ENCODE measurements around the gene SDS. TPM values are rescaled to one million over a fixed set of nuclear protein-coding genes. Genes with fewer than 3 reads are reported as not detected.

SDS gene
- not detected for total RNA-seq

GRCh38 chr12:113403435-113404415 lies at the start of gene SDS:
SDS (minus strand) TSS chr12:113403887; CDS start chr12:113399708, 4,179 bp downstream.
- Mint-ChIP-seq H3K36me3 (ENCODE audit: low read depth) (no peaks in the 10 kb centered on the region), H3K9me3 (no peaks in the 10 kb centered on the region), H3K27me3 (ENCODE audit: low read depth) (peaks cover 6% of the 10 kb centered on the region), H3K4me1 (ENCODE audit: low read depth) (no peaks in the 10 kb centered on the region), H3K27ac (no peak within 1 kb of the TSS), H3K4me3 (no peak within 1 kb of the TSS)
- intact Hi-C loops (cut with micrococcal nuclease): no loop called here
- CTCF ChIA-PET: interaction anchor here (0.6 to 1.6 kb wide), 2 partner anchors 21 to 332 kb away, joined by 3 to 7 read pairs; no protein-coding TSS in a partner anchor
- DNase-seq: no peak

GRCh38 chr12:113453330-113453729 lies 49.6 kb upstream of the SDS start:
- H3K27me3 Mint-ChIP-seq (ENCODE audit: low read depth): peaks cover 14% of the 10 kb centered on the region
- CTCF ChIA-PET: interaction anchor here (1.1 kb wide), 1 partner anchor 9 kb away, joined by 7 read pairs; no protein-coding TSS in a partner anchor
- H3K4me1 Mint-ChIP-seq (ENCODE audit: low read depth): no peaks in the 10 kb centered on the region
- H3K9me3 Mint-ChIP-seq: no peaks in the 10 kb centered on the region
- H3K36me3 Mint-ChIP-seq (ENCODE audit: low read depth): no peaks in the 10 kb centered on the region
- H3K27ac Mint-ChIP-seq: no peak overlapping the region
- intact Hi-C loops (cut with micrococcal nuclease): no loop called here
- DNase-seq: no peak
- no peak overlapping the region for H3K4me3 Mint-ChIP-seq

- no peak overlapping the region for H3K4me3 Mint-ChIP-seq
- intact Hi-C loops (cut with micrococcal nuclease): no loop called here
- H3K4me1 Mint-ChIP-seq (ENCODE audit: low read depth): no peaks in the 10 kb centered on the region
- H3K27me3 Mint-ChIP-seq (ENCODE audit: low read depth): peaks cover 17% of the 10 kb centered on the region
- no peaks in the 10 kb centered on the region for H3K36me3 Mint-ChIP-seq (ENCODE audit: low read depth)
- CTCF ChIA-PET: interaction anchor here (0.5 to 1.2 kb wide), 3 partner anchors 8 to 500 kb away, joined by 3 to 7 read pairs (median 4); no protein-coding TSS in a partner anchor
- no peak overlapping the region for H3K27ac Mint-ChIP-seq
- H3K9me3 Mint-ChIP-seq: no peaks in the 10 kb centered on the region
- no peak for DNase-seq
Observed at GRCh38 chr12:113452458-113452857, 48.8 kb upstream of the SDS start.

GRCh38 chr12:113449839-113450238 lies 46.2 kb upstream of the SDS start:
- Mint-ChIP-seq H3K27me3 (ENCODE audit: low read depth) (peaks cover 19% of the 10 kb centered on the region), H3K9me3 (no peaks in the 10 kb centered on the region), H3K4me1 (ENCODE audit: low read depth) (no peaks in the 10 kb centered on the region), H3K4me3 (no peak overlapping the region), H3K27ac (no peak overlapping the region), H3K36me3 (ENCODE audit: low read depth) (no peaks in the 10 kb centered on the region)
- intact Hi-C loops (cut with micrococcal nuclease): no loop called here
- no peak for DNase-seq
- CTCF ChIA-PET: no interaction called here

- Mint-ChIP-seq H3K27me3 (ENCODE audit: low read depth) (peaks cover 19% of the 10 kb centered on the region), H3K4me3 (no peak overlapping the region), H3K27ac (no peak overlapping the region), H3K9me3 (no peaks in the 10 kb centered on the region), H3K4me1 (ENCODE audit: low read depth) (no peaks in the 10 kb centered on the region), H3K36me3 (ENCODE audit: low read depth) (no peaks in the 10 kb centered on the region)
- CTCF ChIA-PET: no interaction called here
- no peak for DNase-seq
- intact Hi-C loops (cut with micrococcal nuclease): no loop called here
Observed at GRCh38 chr12:113449299-113449698, 45.6 kb upstream of the SDS start.

GRCh38 chr12:113448873-113449272 lies 45.2 kb upstream of the SDS start:
- Mint-ChIP-seq H3K27me3 (ENCODE audit: low read depth) (peaks cover 19% of the 10 kb centered on the region), H3K4me3 (no peak overlapping the region), H3K4me1 (ENCODE audit: low read depth) (no peaks in the 10 kb centered on the region), H3K36me3 (ENCODE audit: low read depth) (no peaks in the 10 kb centered on the region), H3K27ac (no peak overlapping the region), H3K9me3 (no peaks in the 10 kb centered on the region)
- no peak for DNase-seq
- intact Hi-C loops (cut with micrococcal nuclease): no loop called here
- CTCF ChIA-PET: no interaction called here

- intact Hi-C loops (cut with micrococcal nuclease): no loop called here
- no peak overlapping the region for H3K4me3 Mint-ChIP-seq
- H3K27ac Mint-ChIP-seq: no peak overlapping the region
- CTCF ChIA-PET: interaction anchor here (1.3 kb wide), 2 partner anchors 16 to 20 kb away, joined by 4 to 7 read pairs; no protein-coding TSS in a partner anchor
- no peak for DNase-seq
- no peaks in the 10 kb centered on the region for H3K4me1 Mint-ChIP-seq (ENCODE audit: low read depth)
- no peaks in the 10 kb centered on the region for H3K9me3 Mint-ChIP-seq
- H3K36me3 Mint-ChIP-seq (ENCODE audit: low read depth): no peaks in the 10 kb centered on the region
- H3K27me3 Mint-ChIP-seq (ENCODE audit: low read depth): peaks cover 17% of the 10 kb centered on the region
Observed at GRCh38 chr12:113445544-113446171, 42.0 kb upstream of the SDS start.

GRCh38 chr12:113443030-113443539 lies 39.4 kb upstream of the SDS start:
- Mint-ChIP-seq H3K27me3 (ENCODE audit: low read depth) (peaks cover 11% of the 10 kb centered on the region), H3K9me3 (no peaks in the 10 kb centered on the region), H3K4me3 (no peak overlapping the region), H3K27ac (no peak overlapping the region), H3K4me1 (ENCODE audit: low read depth) (no peaks in the 10 kb centered on the region), H3K36me3 (ENCODE audit: low read depth) (no peaks in the 10 kb centered on the region)
- no peak for DNase-seq
- CTCF ChIA-PET: no interaction called here
- intact Hi-C loops (cut with micrococcal nuclease): no loop called here

- no peaks in the 10 kb centered on the region for H3K9me3 Mint-ChIP-seq
- H3K27ac Mint-ChIP-seq: no peak overlapping the region
- DNase-seq: no peak
- peaks cover 5% of the 10 kb centered on the region for H3K27me3 Mint-ChIP-seq (ENCODE audit: low read depth)
- intact Hi-C loops (cut with micrococcal nuclease): no loop called here
- no peaks in the 10 kb centered on the region for H3K4me1 Mint-ChIP-seq (ENCODE audit: low read depth)
- H3K36me3 Mint-ChIP-seq (ENCODE audit: low read depth): no peaks in the 10 kb centered on the region
- CTCF ChIA-PET: interaction anchor here (0.8 to 1.0 kb wide), 2 partner anchors 16 to 220 kb away, joined by 3 read pairs; no protein-coding TSS in a partner anchor
- no peak overlapping the region for H3K4me3 Mint-ChIP-seq
Observed at GRCh38 chr12:113440947-113441782, 37.5 kb upstream of the SDS start.

GRCh38 chr12:113440336-113440735 lies 36.6 kb upstream of the SDS start:
- H3K4me1 Mint-ChIP-seq (ENCODE audit: low read depth): no peaks in the 10 kb centered on the region
- H3K4me3 Mint-ChIP-seq: no peak overlapping the region
- H3K27me3 Mint-ChIP-seq (ENCODE audit: low read depth): peaks cover 3% of the 10 kb centered on the region
- no peak overlapping the region for H3K27ac Mint-ChIP-seq
- intact Hi-C loops (cut with micrococcal nuclease): no loop called here
- CTCF ChIA-PET: interaction anchor here (0.8 kb wide), 1 partner anchor 15 kb away, joined by 3 read pairs; no protein-coding TSS in a partner anchor
- H3K9me3 Mint-ChIP-seq: no peaks in the 10 kb centered on the region
- DNase-seq: no peak
- no peaks in the 10 kb centered on the region for H3K36me3 Mint-ChIP-seq (ENCODE audit: low read depth)

GRCh38 chr12:113439606-113440030 lies 35.9 kb upstream of the SDS start:
- CTCF ChIA-PET: no interaction called here
- Mint-ChIP-seq H3K27ac (no peak overlapping the region), H3K4me3 (no peak overlapping the region), H3K36me3 (ENCODE audit: low read depth) (no peaks in the 10 kb centered on the region), H3K9me3 (no peaks in the 10 kb centered on the region), H3K4me1 (ENCODE audit: low read depth) (no peaks in the 10 kb centered on the region), H3K27me3 (ENCODE audit: low read depth) (peaks cover 3% of the 10 kb centered on the region)
- DNase-seq: peak; percentile 28
- intact Hi-C loops (cut with micrococcal nuclease): loop anchor here (5.0 kb wide), 1 partner anchor 473 kb away; no protein-coding TSS in a partner anchor

- CTCF ChIA-PET: no interaction called here
Observed at GRCh38 chr12:113439301-113439597, 35.6 kb upstream of the SDS start.

More at GRCh38 chr12:113439301-113439597, 35.6 kb upstream of the SDS start:
- DNase-seq: no peak
- no peaks in the 10 kb centered on the region for H3K9me3 Mint-ChIP-seq
- no peaks in the 10 kb centered on the region for H3K36me3 Mint-ChIP-seq (ENCODE audit: low read depth)
- H3K4me3 Mint-ChIP-seq: no peak overlapping the region
- no peak overlapping the region for H3K27ac Mint-ChIP-seq
- no peaks in the 10 kb centered on the region for H3K4me1 Mint-ChIP-seq (ENCODE audit: low read depth)
- peaks cover 3% of the 10 kb centered on the region for H3K27me3 Mint-ChIP-seq (ENCODE audit: low read depth)
- intact Hi-C loops (cut with micrococcal nuclease): loop anchor here (5.0 kb wide), 1 partner anchor 473 kb away; no protein-coding TSS in a partner anchor

Measured in activated naive CD4-positive, alpha-beta T cell treated with anti-CD3 and anti-CD28 coated beads for 36 hours (primary cell).